GM18505 (cell line): ENCODE measurements around the gene ADCK1.
"Not testable (repeated sequence)": the region's sequence is repeated elsewhere in the genome, so short reads cannot be mapped to it uniquely, and the experiment has no call there.

Source experiments
- ATAC-seq: cut with Tn5 transposase; IDR thresholded peaks from one replicate; pipeline ENCODE4 v1.9.1; 2021; ENCODE audit not compliant: unreplicated experiment
- POLR2A ChIP-seq: IDR thresholded peaks from 4 replicates; pipeline ENCODE4 v1.6.1; 2011; ENCODE audit warnings: borderline replicate concordance; ENCODE audit not compliant: insufficient read depth, insufficient read length; ENCODE audit errors: extremely low read depth

The ADCK1 gene

DNA sequence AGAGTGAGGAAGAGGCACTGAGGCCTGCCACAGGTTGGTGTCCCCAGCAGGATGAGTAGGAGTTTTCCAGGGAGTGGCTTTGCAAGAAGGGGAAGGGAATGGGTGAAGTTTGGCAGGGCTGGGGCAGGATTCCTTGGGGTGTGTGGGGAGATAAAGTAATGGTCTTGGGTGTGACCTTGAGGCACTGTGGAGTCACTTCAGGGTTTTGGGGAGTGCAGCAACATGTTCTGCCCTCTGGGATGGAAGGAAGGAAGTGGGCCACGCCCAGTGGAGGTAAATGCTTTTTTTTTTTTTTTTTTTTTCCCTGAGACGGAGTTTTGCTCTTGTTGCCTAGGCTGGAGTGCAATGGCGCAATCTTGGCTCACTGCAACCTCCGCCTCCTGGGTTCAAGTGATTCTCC is 108.9 kb downstream of the ADCK1 start:
- TF ChIP-seq POLR2A = no peak
- ATAC-seq = no peak

DNA sequence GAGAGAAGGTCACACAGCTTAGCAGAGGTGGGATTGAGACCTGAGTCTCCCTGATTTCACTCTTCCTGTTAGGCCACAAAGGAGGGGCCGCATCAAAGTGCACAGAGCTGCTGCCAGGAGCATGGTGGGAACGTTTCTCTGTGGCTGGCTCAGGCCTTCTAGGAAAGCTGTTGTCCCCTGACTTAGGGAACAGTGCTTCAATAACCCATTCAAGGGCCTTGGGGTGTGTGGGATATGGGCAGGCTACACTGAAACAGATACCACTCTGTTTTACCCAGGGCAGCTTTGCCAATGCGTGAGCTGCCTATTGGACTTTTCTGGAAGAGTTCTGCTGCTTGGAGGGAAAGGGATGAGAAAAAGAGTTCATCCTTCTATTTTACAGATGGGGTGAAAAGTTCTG is 110.0 kb downstream of the ADCK1 start:
- no peak for TF ChIP-seq POLR2A
- ATAC-seq = no peak

DNA sequence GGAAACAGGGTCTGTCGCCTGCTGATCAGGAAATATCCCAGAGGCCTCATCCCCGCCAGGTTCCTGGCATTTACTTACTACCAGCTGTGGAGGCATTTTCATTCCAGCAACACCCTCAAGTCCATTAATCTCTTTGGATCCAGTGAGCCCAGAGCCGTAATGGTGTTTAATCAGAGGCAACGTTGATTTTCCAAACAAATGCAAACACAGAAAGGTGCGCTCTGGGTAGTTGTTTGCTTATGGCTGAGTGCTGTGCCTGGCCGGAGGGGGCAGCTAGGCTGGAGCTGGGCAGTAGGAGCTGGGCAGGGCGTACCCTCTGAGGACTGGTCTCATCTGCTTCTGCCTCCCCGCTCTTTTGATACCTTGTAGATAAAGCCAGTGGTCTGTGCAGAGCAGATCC is 110.6 kb downstream of the ADCK1 start:
- no peak for TF ChIP-seq POLR2A
- ATAC-seq = no peak

DNA sequence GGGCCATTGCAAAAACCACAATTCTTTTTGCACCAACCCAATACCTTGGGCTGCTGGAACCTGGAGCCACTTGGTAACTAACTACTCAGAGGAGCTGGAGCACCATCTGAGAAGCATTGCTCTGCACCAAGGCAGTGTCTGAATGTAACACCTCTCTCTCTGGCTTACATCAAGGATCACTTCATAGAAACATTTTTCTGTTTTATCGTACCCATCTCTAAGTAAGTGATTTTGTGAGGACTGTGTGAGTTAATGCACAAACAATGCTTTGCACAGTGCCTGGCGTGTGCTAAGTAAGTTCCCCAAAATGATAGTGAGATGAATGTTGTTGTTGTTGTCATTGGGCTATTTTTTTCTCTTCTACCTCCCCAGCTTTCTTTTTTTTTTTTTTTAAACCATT is 111.4 kb downstream of the ADCK1 start:
- ATAC-seq = no peak
- no peak for TF ChIP-seq POLR2A

DNA sequence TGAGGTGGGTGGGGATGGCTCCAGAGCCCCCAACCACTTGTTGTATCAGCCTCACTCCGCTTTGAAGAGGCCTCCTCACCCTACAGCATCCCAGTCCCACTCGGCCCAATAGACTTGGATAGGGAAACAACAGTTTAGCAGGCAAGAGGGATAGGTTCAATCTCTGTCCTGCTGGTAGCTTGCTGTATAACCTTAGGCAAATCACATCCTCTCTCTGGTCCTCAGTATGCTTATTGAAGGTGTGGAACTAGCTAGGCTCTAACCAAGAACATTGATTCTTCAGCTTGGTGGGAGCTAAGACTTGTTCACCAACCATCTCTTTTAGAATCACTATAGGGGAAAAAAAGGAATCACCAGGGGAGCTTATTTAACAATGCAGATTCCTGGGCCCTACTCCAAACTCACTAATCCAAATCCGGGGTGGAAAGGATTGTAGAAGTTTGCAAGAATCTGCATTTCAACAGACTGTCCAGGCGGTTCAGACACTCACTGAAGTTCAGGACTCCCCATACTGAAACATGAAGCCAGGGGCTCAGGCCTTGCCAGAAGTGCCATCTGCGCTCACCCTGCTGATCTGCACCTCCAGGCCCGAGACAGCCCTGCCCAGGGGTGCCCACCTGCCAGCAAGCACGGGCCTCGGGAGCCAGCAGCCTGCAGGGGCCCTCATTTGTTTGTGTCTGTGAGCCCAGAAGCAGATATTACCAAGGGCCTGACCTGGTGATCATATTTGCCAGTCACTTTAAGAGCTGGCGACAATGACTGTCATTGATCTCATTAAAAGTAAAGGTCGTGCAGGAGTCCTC is 113.0 kb downstream of the ADCK1 start:
- no peak for ATAC-seq
- no peak for TF ChIP-seq POLR2A

DNA sequence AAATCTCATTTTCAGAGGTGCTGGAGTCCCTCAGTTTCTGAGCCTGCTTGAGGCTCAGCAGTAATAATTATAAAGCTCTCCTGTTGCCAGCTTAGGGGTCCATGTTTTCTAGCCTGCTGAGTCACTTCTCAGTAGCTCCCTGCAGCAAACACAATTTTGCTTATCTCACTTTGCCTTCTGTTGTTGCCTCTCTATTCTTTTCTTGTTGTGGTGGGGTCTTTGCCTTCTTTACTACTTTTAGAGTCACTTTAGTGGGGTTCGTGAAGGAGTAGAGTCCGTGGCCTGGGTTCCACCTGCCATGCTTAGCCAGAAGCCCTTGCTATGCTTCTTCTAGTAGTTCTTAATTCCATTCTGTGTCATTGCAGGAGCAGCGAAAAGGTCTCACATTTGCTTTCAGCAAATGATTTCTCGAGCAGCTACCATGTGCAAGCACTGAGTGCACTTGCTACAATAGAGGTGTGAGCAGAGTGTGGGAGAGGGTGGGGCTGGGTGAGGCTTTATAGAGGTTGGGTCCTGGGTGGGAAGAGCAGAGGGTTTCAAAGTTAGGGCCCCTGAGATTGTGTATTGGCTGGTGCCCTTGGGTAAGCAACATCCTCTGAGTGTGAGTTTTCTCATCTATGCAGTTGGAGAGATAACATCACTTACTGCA is 114.3 kb downstream of the ADCK1 start:
- no peak for TF ChIP-seq POLR2A
- ATAC-seq = no peak

DNA sequence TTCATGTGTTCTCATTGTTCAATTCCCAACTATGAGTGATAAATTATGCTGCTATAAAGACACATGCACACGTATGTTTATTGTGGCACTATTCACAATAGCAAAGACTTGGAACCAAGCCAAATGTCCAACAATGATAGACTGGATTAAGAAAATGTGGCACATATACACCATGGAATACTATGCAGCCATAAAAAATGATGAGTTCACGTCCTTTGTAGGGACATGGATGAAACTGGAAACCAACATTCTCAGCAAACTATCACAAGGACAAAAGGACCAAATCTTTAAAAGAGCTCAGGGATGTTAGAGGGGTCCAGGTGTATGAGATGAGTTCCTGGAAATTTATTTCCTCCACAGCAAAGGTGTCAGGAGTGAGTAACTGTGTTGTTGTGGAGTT is 115.5 kb downstream of the ADCK1 start:
- not testable (repeated sequence) for ATAC-seq

DNA sequence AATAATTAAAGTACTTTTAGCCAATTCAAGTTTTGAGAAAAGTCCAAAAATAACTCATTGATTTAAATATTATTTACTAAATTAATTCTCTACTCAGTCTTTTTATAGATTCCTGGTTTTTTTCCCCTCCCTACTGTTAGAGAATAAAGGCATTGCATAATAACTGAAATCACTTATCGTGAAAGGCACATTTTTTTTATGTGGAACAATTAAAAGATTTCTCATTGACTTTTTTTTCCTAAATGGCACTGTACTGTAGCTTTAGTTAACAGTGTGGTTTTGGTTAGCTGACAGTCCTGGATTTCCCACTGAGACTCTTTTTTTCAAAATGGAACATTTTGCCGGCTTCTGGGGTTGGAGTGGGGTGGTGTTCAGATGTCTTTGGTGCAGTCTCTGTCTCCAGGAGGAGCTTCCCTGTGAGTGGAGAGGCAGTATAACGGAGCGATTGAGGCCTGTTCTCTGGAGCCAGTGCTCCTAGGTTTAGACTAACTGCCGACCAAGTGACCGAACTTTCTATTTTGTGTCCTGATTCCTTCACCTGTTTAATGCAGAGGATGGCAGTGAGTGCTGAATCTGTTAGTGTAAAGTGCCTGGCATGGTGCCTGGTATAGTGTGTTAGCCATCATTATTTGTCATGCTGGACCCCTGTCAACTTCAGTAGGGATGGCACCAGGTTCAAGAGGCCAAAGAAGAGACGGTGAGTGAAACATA is 117.7 kb downstream of the ADCK1 start:
- ATAC-seq = no peak

DNA sequence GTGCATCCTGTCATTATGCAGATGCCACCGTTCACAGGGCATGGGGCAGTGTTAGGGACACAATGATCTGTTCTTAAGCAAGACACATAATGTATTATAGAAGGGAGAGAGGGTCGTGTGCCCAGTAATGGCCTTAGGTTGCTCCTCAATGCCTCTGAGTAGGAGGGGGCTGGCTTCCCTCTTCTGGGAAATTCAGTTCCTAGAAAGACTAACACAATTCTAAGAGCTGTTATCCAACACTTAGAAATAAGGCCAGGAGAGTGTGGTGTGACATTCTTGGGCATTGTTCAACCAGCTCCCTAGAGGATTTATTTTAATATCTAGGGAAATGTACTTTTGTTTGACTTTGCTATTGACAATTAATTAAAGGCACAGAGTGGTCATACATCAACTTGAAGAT is 118.5 kb downstream of the ADCK1 start:
- ATAC-seq = no peak
- no peak for TF ChIP-seq POLR2A

More for the DNA sequence above, 117.7 kb downstream of the ADCK1 start:
- TF ChIP-seq POLR2A = no peak

DNA sequence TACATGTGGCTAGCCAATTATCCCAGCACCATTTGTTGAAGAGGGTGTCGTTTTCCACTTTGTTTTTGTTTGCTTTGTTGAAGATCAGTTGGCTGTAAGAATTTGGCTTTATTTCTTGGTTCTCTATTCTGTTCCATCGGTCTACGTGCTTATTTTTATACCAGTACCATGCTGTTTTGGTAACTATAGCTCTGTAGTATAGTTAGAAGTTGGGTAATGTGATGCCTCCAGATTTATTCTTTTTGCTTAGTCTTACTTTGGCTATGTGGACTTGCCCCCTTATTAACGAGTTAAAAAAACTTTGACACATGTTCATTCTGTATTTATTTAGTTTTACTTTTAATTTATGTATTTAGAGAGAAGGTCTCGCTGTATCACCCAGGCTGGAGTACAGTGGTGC is 120.4 kb downstream of the ADCK1 start:
- no peak for TF ChIP-seq POLR2A
- no peak for ATAC-seq

DNA sequence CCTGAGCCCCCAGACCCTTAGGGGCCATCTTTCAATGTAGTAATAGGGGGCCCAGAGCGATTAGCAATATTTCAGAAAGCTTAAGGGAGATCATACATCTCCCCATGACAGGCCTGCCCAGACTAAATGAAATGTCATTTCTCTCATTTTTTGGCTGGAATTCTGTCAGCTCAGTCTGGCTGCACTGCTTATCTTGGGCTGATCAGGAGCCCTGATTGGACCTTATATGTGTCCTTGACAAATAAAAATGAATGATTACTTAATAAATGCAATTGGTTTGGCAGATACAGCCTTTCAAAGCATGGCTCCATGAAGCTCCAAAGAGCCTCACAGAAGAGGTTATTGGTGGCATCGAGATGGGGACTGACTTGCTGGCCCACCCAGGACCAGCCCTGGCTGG is 121.9 kb downstream of the ADCK1 start:
- TF ChIP-seq POLR2A = no peak

DNA sequence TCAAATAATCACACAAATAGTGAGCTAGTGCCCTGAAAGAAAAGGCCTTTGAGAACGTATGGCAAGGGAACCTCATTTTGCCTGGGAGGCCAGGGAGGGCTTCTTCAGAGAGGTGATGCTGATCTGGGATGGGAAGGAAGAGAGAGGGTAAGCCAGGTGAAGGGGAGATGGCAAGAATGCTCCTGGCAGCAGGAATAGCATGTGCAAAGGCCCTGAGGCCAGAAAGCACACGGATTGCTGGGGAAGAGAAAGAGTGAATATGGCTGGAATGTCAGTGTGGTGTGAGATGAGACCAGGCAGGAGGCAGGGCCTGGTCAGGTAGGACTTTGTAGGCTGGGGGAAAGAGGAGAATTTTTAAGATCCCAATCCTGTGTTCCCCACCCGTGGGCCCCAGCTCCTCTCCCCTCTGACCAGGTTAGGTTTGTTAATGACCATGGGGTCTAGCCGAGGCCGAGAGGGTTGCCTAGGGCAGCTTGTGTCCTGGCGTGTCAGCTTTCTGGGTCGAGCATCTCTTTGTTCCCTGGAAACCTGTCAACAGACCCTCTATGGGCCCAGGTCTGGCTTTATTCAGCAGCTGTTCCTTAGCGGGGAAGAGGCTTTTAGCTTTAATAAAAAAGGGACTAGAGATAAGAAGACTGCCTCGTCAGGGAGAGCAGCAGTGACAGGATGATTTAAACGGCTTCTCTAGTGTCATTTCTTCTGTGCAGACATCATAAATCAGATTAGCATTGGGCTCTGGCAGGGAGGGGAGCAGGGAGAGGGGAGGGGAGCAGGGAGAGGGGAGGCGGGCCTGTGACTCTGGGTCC is 123.4 kb downstream of the ADCK1 start:
- no peak for ATAC-seq
- TF ChIP-seq POLR2A = no peak

More for the DNA sequence above, 121.9 kb downstream of the ADCK1 start:
- no peak for ATAC-seq

DNA sequence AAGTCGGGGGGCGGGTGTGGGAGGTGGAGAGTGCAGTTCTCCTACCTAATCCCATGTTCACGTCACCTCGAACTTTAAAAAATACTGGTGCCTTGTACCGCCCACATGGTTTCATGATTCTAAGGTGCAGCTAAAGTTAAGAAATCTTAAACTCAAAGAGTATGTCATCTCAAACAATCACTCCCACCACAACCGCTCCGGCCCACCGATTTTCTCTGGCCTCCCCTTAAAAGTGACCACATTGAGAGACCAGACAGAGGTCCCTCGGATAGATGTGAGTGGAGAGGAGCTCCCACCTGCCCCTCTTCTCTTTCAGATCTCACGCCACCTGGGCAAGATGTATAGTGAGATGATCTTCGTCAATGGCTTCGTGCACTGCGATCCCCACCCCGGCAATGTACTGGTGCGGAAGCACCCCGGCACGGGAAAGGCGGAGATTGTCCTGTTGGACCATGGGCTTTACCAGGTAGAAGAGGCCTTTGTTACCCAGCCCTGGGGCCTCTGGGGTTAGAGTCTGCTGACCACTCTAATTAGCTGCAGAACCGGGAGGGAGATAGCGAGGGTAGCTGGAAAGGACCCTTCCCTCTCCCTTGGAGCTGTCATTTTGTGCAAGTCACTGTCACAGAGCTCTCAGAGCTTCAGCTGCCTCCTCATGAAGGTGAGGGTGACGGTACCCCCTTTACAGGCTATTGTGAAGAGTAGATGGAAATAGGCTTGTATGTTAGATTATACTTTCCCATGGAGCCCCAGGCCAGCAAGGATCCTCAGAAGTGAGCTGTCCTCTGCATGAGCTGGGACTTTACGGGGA is 124.4 kb downstream of the ADCK1 start:
- ATAC-seq = no peak
- no peak for TF ChIP-seq POLR2A

DNA sequence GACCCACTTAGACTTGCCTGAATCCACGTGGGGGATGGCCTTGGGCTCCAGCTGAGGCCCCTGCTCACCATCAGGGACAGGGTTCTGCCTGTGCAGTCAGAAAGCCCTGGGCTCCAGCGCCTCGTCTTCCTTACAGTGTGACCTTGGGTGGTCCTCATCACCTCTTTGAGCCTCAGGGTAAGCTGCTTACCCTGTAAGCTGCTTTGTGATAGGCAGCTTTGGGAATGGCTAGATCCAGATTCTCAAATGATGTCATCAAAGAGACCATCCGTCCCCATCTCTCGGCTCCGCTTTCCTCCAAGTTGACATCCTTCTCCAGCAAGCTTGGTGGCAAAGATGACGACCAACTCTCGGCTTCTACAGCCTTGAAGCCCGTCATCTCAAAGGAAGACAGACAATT is 127.0 kb downstream of the ADCK1 start:
- TF ChIP-seq POLR2A = no peak
- no peak for ATAC-seq
